GM12875 (cell line): Measurements from ENCODE around the gene PLS1.
"Not testable (repeated sequence)": the region's sequence is repeated elsewhere in the genome, so short reads cannot be mapped to it uniquely, and the experiment has no call there.

ENCODE experiments used
- H3K4me3 ChIP-seq: one replicate; pipeline ENCODE4 v1.5.1; 2011; ENCODE audit warnings: low read depth, low read length, control low read depth
- CTCF ChIP-seq: IDR thresholded peaks from 2 replicates; pipeline ENCODE4 v1.5.1; 2011; ENCODE audit warnings: low read depth, mild to moderate bottlenecking, control low read depth, inconsistent platforms, low read length, moderate library complexity, borderline replicate concordance; ENCODE audit not compliant: insufficient read depth

The PLS1 gene

GRCh38 chr3:142568393-142569017 lies 27.7 kb upstream of the PLS1 start:
- H3K4me3 ChIP-seq: no peak overlapping the region
- TF ChIP-seq CTCF: no peak

- not testable (repeated sequence) for H3K4me3 ChIP-seq
Observed at GRCh38 chr3:142569422-142569821, 26.8 kb upstream of the PLS1 start.

GRCh38 chr3:142574223-142574622 lies 22.0 kb upstream of the PLS1 start:
- not testable (repeated sequence) for H3K4me3 ChIP-seq

GRCh38 chr3:142574665-142575064 lies 21.5 kb upstream of the PLS1 start:
- H3K4me3 ChIP-seq: no peak overlapping the region

GRCh38 chr3:142576792-142577191 lies 19.4 kb upstream of the PLS1 start:
- H3K4me3 ChIP-seq: no peak overlapping the region
- TF ChIP-seq CTCF: no peak

More at GRCh38 chr3:142574665-142575064, 21.5 kb upstream of the PLS1 start:
- no peak for TF ChIP-seq CTCF

- no peak for TF ChIP-seq CTCF
- peak overlapping the region; percentile 98 for H3K4me3 ChIP-seq
Observed at GRCh38 chr3:142577696-142578328, 18.4 kb upstream of the PLS1 start.

GRCh38 chr3:142578329-142579223 lies 17.6 kb upstream of the PLS1 start, which contains the start of gene ATR:
Gene ATR, minus strand, starts transcription at chr3:142578733. Its CDS starts 29 bp downstream, at chr3:142578704.
- H3K4me3 ChIP-seq: peak within 1 kb of the TSS; percentile 98
- TF ChIP-seq CTCF: no peak

- TF ChIP-seq CTCF: no peak
- H3K4me3 ChIP-seq: no peak overlapping the region
Observed at GRCh38 chr3:142580061-142580423, 16.2 kb upstream of the PLS1 start.

- H3K4me3 ChIP-seq: not testable (repeated sequence)
Observed at GRCh38 chr3:142581070-142581469, 15.1 kb upstream of the PLS1 start.
